Caco-2 (cell line): ENCODE measurements around the gene KIF6. TPM values are rescaled to one million over a fixed set of nuclear protein-coding genes. Genes with fewer than 3 reads are reported as not detected.
"Not testable (repeated sequence)": the region's sequence is repeated elsewhere in the genome, so short reads cannot be mapped to it uniquely, and the experiment has no call there.

ENCODE experiments used
- BruUV-seq: library from RNA; stranded (reverse); fragments of 400-500 nt; replicated peaks from 2 replicates; lab custom pipeline; 2021; lab: Mats Ljungman, UMichigan
- CTCF ChIA-PET: fragments of 300-600 bp; sonication (Branson Sonifier 250); formaldehyde crosslinking; loops from one replicate; lab custom pipeline; 2022; ENCODE audit warnings: antibody characterized with exemption; lab: Charles Lee
- POLR2A ChIA-PET: fragments of 300-600 bp; sonication (Branson Sonifier 250); formaldehyde crosslinking; loops from one replicate; lab custom pipeline; 2022; ENCODE audit warnings: antibody characterized with exemption; lab: Charles Lee
- DNase-seq, 2 experiments: peaks; one replicate each; pipeline versions ENCODE4 v3.0.0 to v3.0.0-alpha.2; 2020 to 2022
- H3K27me3 ChIP-seq: replicated peaks from 2 replicates; pipeline ENCODE4 v1.6.0; 2011; ENCODE audit warnings: low read length; ENCODE audit not compliant: control insufficient read depth, insufficient read depth
- H3K36me3 ChIP-seq: 2 replicates; pipeline ENCODE4 v1.5.1; 2011; ENCODE audit warnings: low read length; ENCODE audit not compliant: control insufficient read depth, insufficient read depth
- H3K4me1 ChIP-seq: fragments of 250-450 bp; sonication (Bioruptor Pico); 2 replicates; pipeline ENCODE4 v1.5.1; 2020; ENCODE audit warnings: mild to moderate bottlenecking
- H3K4me3 ChIP-seq: 2 replicates; pipeline ENCODE4 v1.5.1; 2011; ENCODE audit warnings: low read depth, mild to moderate bottlenecking, control low read depth, low read length
- H3K9me3 ChIP-seq: fragments of 250-450 bp; sonication (Bioruptor Pico); 2 replicates; pipeline ENCODE4 v1.5.1; 2020; ENCODE audit warnings: mild to moderate bottlenecking, moderate library complexity
- H3K27ac Mint-ChIP-seq: one replicate; pipeline ENCODE4 v1.8.0; 2022; ENCODE audit warnings: mixed read lengths; ENCODE audit not compliant: unreplicated experiment
- H3K27me3 Mint-ChIP-seq: one replicate; pipeline ENCODE4 v1.8.0; 2022; ENCODE audit warnings: mixed read lengths; ENCODE audit not compliant: insufficient read depth, unreplicated experiment
- H3K36me3 Mint-ChIP-seq: one replicate; pipeline ENCODE4 v1.8.0; 2022; ENCODE audit warnings: mild to moderate bottlenecking, mixed read lengths; ENCODE audit not compliant: insufficient read depth, unreplicated experiment
- H3K4me1 Mint-ChIP-seq: one replicate; pipeline ENCODE4 v1.8.0; 2022; ENCODE audit warnings: low read depth, mixed read lengths; ENCODE audit not compliant: unreplicated experiment
- H3K4me3 Mint-ChIP-seq: one replicate; pipeline ENCODE4 v1.8.0; 2022; ENCODE audit warnings: mild to moderate bottlenecking, moderate library complexity, mixed read lengths; ENCODE audit not compliant: unreplicated experiment
- H3K9me3 Mint-ChIP-seq: one replicate; pipeline ENCODE4 v1.8.0; 2022; ENCODE audit warnings: mixed read lengths; ENCODE audit not compliant: unreplicated experiment
- intact Hi-C: fragments of 100-400 bp; cut with micrococcal nuclease; formaldehyde crosslinking; loops from one replicate; pipeline ENCODE4 v1.10.0; 2022; ENCODE audit not compliant: unreplicated experiment
- total RNA-seq: library from RNA; stranded (reverse); gene quantifications from 2 replicates; pipeline ENCODE4 v1.2.3, GENCODE V29; 2022
- TF ChIP-seq, protein P1 (sequence below), 2 experiments: fragments of 200-600 bp in 1 of 2; IDR thresholded peaks; 1 replicate in 1 of 2; 2 replicates in 1 of 2; pipeline versions ENCODE4 v1.5.1 to v1.8.0; 2011 to 2022; ENCODE audit warnings: antibody characterized with exemption in 1 of 2, control low read depth in 1 of 2, inconsistent platforms in 1 of 2, low read depth in 1 of 2, low read length in 1 of 2, mild to moderate bottlenecking in 1 of 2, moderate library complexity in 1 of 2; ENCODE audit not compliant: insufficient read depth in 1 of 2, severe bottlenecking in 1 of 2, unreplicated experiment in 1 of 2

The KIF6 gene
- total RNA-seq, 1 experiment from 2014 or later = not detected

GRCh38 chr6:39287601-39288000, 437.6 kb downstream of the KIF6 start:
- TF ChIP-seq, protein P1, sequence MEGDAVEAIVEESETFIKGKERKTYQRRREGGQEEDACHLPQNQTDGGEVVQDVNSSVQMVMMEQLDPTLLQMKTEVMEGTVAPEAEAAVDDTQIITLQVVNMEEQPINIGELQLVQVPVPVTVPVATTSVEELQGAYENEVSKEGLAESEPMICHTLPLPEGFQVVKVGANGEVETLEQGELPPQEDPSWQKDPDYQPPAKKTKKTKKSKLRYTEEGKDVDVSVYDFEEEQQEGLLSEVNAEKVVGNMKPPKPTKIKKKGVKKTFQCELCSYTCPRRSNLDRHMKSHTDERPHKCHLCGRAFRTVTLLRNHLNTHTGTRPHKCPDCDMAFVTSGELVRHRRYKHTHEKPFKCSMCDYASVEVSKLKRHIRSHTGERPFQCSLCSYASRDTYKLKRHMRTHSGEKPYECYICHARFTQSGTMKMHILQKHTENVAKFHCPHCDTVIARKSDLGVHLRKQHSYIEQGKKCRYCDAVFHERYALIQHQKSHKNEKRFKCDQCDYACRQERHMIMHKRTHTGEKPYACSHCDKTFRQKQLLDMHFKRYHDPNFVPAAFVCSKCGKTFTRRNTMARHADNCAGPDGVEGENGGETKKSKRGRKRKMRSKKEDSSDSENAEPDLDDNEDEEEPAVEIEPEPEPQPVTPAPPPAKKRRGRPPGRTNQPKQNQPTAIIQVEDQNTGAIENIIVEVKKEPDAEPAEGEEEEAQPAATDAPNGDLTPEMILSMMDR (IDR thresholded peaks at IDR 0.05; ENCODE audit: insufficient read depth in 1 of 2, low read depth in 1 of 2, low read length in 1 of 2, severe bottlenecking in 1 of 2, unreplicated experiment in 1 of 2) = no peak
- no peaks in the 10 kb centered on the region for H3K4me1 ChIP-seq
- H3K27me3 Mint-ChIP-seq = no peaks in the 10 kb centered on the region
- no peaks in the 10 kb centered on the region for H3K9me3 ChIP-seq
- H3K9me3 Mint-ChIP-seq = peaks cover 18% of the 10 kb centered on the region
- DNase-seq = no peak
- intact Hi-C loops = no loop called here
- no peaks in the 10 kb centered on the region for H3K4me1 Mint-ChIP-seq
- ChIA-PET POLR2A (no interaction called here), CTCF (no interaction called here)
- H3K4me3 Mint-ChIP-seq = no peak overlapping the region
- H3K27me3 ChIP-seq = no peaks in the 10 kb centered on the region
- no peak overlapping the region for H3K4me3 ChIP-seq
- BruUV-seq = no TSS peak
- no peak overlapping the region for H3K27ac Mint-ChIP-seq
- no peaks in the 10 kb centered on the region for H3K36me3 Mint-ChIP-seq
- H3K36me3 ChIP-seq = no peaks in the 10 kb centered on the region

GRCh38 chr6:39286596-39286995, 438.6 kb downstream of the KIF6 start:
- H3K4me3 Mint-ChIP-seq, intact Hi-C loops, BruUV-seq, H3K36me3 ChIP-seq, H3K9me3 ChIP-seq, H3K4me3 ChIP-seq, CTCF ChIA-PET, DNase-seq, H3K36me3 Mint-ChIP-seq, H3K4me1 Mint-ChIP-seq, H3K4me1 ChIP-seq, H3K27me3 Mint-ChIP-seq, H3K27ac Mint-ChIP-seq, POLR2A ChIA-PET, H3K27me3 ChIP-seq: not testable (repeated sequence)
- peaks cover 18% of the 10 kb centered on the region for H3K9me3 Mint-ChIP-seq

- CTCF ChIA-PET = no interaction called here
- BruUV-seq = no TSS peak
- H3K27me3 ChIP-seq = no peaks in the 10 kb centered on the region
These were observed 442.4 kb downstream of the KIF6 start for GRCh38 chr6:39282774-39283173.

More at GRCh38 chr6:39282774-39283173, 442.4 kb downstream of the KIF6 start:
- POLR2A ChIA-PET = no interaction called here
- Histone ChIP-seq H3K4me3 (no peak overlapping the region), H3K36me3 (no peaks in the 10 kb centered on the region), H3K9me3 (no peaks in the 10 kb centered on the region), H3K4me1 (peaks cover 10% of the 10 kb centered on the region)
- Mint-ChIP-seq H3K27ac (no peak overlapping the region), H3K9me3 (peaks cover 3% of the 10 kb centered on the region), H3K27me3 (no peaks in the 10 kb centered on the region), H3K4me1 (peaks cover 4% of the 10 kb centered on the region), H3K4me3 (no peak overlapping the region), H3K36me3 (no peaks in the 10 kb centered on the region)
- DNase-seq = no peak
- TF ChIP-seq, protein P1 (IDR thresholded peaks at IDR 0.05; ENCODE audit: insufficient read depth in 1 of 2, low read depth in 1 of 2, low read length in 1 of 2, severe bottlenecking in 1 of 2, unreplicated experiment in 1 of 2) = no peak
- intact Hi-C loops = no loop called here
